Stomach (tissue), 4 donors: Measurements from ENCODE around the gene KLHL40.

Source experiments
- CTCF ChIP-seq, 7 experiments: fragments of 450-650 bp in 4 of 7; fragments of 200-600 bp in 3 of 7; sonication (generic) in 3 of 7; IDR thresholded peaks; one replicate each; pipeline ENCODE4 v1.5.1; 2016 to 2019; ENCODE audit warnings: antibody characterized with exemption in 7 of 7, control low read depth in 2 of 7, mild to moderate bottlenecking in 1 of 7
- EP300 ChIP-seq: sonication (generic); formaldehyde crosslinking; IDR thresholded peaks from one replicate; pipeline ENCODE4 v1.6.1; 2017; ENCODE audit warnings: antibody characterized with exemption
- POLR2A ChIP-seq, 4 donors: fragments of 450-650 bp; IDR thresholded peaks; one replicate each; pipeline ENCODE4 v1.6.1; 2016; ENCODE audit warnings: antibody characterized with exemption in 4 of 4, control low read depth in 2 of 4, mild to moderate bottlenecking in 1 of 4, moderate library complexity in 1 of 4
- POLR2AphosphoS5 ChIP-seq, 3 donors: sonication (generic); formaldehyde crosslinking; IDR thresholded peaks; one replicate each; pipeline ENCODE4 v1.6.1; 2016; ENCODE audit warnings: antibody characterized with exemption in 3 of 3

- TF ChIP-seq CTCF (IDR thresholded peaks at IDR 0.05) (no peak), POLR2A (IDR thresholded peaks at IDR 0.05) (no peak), EP300 (no peak), POLR2AphosphoS5 (IDR thresholded peaks at IDR 0.05) (no peak)
Measured at GRCh38 chr3:42640771-42641370, 44.5 kb upstream of the KLHL40 start.
